ENCODE data around the gene ZNHIT3. TPM values are rescaled to one million over a fixed set of nuclear protein-coding genes. Genes with fewer than 3 reads are reported as not detected.

Gene ZNHIT3
- total RNA-seq, 1 experiment from 2014 or later = 61.9 TPM

DNA sequence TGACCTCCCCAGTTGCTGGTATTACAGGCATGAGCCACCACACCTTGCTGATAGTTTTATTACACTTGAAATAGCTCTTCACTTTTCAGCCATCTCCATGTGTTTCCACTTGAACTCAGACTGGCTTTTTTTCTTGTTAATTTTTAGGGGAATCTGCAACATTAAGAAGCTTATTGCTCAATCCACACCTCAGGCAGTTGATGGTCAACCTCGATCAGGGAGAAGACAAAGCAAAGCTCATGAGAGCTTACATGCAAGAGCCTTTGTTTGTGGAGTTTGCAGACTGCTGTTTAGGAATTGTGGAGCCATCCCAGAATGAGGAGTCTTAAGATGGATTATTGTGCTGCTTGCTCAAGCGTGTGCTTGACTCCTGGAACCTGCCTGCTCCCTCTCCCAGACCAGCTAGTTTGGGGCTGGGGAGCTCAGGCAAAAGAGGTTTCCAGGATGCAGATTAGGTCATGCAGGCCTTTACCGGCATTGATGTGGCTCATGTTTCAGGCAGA is 8.6 kb downstream of the ZNHIT3 start:
- H3K4me3 Mint-ChIP-seq (ENCODE audit: unreplicated experiment) = no peak overlapping the region
- DNase-seq = peak in 1 of 2 experiments; percentile 14
- POLR2A ChIA-PET = interaction anchor here (0.6 to 0.8 kb wide), 2 partner anchors 13 to 40 kb away, joined by 4 read pairs; partner anchors contain the start of gene PIGW
- intact Hi-C loops (cut with micrococcal nuclease; ENCODE audit: unreplicated experiment) = no loop called here
- Histone ChIP-seq H3K27me3 (replicated peaks; ENCODE audit: control insufficient read depth, insufficient read depth, low read length) (no peaks in the 10 kb centered on the region), H3K36me3 (ENCODE audit: control insufficient read depth, insufficient read depth, low read length) (peaks cover 5% of the 10 kb centered on the region), H3K4me1 (no peaks in the 10 kb centered on the region), H3K4me3 (ENCODE audit: low read depth, low read length) (no peak overlapping the region), H3K9me3 (no peaks in the 10 kb centered on the region)
- no peak overlapping the region for H3K27ac Mint-ChIP-seq (ENCODE audit: unreplicated experiment)
- no peaks in the 10 kb centered on the region for H3K27me3 Mint-ChIP-seq (ENCODE audit: insufficient read depth, unreplicated experiment)
- BruUV-seq (replicated peaks) = no TSS peak
- no peaks in the 10 kb centered on the region for H3K9me3 Mint-ChIP-seq (ENCODE audit: unreplicated experiment)
- CTCF ChIA-PET = interaction anchor here (0.8 kb wide), 1 partner anchor 12 kb away, joined by 4 read pairs; no protein-coding TSS in a partner anchor
- peaks cover 5% of the 10 kb centered on the region for H3K4me1 Mint-ChIP-seq (ENCODE audit: low read depth, unreplicated experiment)
- H3K36me3 Mint-ChIP-seq (ENCODE audit: insufficient read depth, unreplicated experiment) = peaks cover 86% of the 10 kb centered on the region
- TF ChIP-seq, protein P1, sequence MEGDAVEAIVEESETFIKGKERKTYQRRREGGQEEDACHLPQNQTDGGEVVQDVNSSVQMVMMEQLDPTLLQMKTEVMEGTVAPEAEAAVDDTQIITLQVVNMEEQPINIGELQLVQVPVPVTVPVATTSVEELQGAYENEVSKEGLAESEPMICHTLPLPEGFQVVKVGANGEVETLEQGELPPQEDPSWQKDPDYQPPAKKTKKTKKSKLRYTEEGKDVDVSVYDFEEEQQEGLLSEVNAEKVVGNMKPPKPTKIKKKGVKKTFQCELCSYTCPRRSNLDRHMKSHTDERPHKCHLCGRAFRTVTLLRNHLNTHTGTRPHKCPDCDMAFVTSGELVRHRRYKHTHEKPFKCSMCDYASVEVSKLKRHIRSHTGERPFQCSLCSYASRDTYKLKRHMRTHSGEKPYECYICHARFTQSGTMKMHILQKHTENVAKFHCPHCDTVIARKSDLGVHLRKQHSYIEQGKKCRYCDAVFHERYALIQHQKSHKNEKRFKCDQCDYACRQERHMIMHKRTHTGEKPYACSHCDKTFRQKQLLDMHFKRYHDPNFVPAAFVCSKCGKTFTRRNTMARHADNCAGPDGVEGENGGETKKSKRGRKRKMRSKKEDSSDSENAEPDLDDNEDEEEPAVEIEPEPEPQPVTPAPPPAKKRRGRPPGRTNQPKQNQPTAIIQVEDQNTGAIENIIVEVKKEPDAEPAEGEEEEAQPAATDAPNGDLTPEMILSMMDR (IDR thresholded peaks at IDR 0.05; ENCODE audit: insufficient read depth in 1 of 2, low read depth in 1 of 2, low read length in 1 of 2, severe bottlenecking in 1 of 2, unreplicated experiment in 1 of 2) = no peak

DNA sequence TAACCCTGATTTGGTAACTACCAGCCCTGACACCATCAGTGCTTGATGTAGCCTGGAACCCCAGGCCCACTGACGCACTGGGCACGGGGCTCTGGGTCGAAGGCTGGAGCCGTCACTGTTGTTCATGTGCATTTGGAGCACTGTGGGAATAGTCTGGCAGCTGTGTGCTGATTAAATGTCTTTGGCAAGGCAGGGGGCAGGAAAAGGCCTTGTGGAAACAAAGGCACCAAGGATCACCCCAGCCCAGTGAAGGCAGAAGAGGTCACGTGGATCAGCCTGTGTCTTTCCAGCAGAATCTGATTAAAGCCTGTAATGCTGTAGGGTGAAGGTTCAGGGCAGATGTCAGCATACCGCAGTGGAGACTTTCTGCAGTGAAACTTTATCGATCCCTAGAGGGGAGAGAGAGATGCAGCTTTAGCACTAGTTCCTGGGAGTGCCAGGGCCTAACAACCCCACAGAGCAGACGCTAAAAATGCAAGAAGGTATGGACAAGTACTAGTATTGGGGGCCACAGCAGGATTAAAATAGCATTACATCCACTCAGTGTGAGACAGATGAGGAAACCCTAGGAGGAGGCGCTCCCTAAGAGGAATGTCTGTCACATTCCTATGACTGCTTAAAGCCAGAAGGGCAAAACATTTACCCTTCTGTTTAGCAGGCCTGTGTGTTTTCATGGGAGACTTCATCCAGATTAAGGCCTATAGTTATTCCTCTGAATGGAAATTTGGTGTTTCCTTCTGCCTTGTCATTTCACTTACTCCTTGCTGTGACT is 9.7 kb downstream of the ZNHIT3 start:
- TF ChIP-seq, protein P1 (IDR thresholded peaks at IDR 0.05; ENCODE audit: insufficient read depth in 1 of 2, low read depth in 1 of 2, low read length in 1 of 2, severe bottlenecking in 1 of 2, unreplicated experiment in 1 of 2) = no peak
- Mint-ChIP-seq H3K27me3 (ENCODE audit: insufficient read depth, unreplicated experiment) (no peaks in the 10 kb centered on the region), H3K4me3 (ENCODE audit: unreplicated experiment) (no peak overlapping the region), H3K27ac (ENCODE audit: unreplicated experiment) (peak overlapping the region; percentile 34), H3K9me3 (ENCODE audit: unreplicated experiment) (no peaks in the 10 kb centered on the region), H3K4me1 (ENCODE audit: low read depth, unreplicated experiment) (peaks cover 5% of the 10 kb centered on the region), H3K36me3 (ENCODE audit: insufficient read depth, unreplicated experiment) (peaks cover 84% of the 10 kb centered on the region)
- no peak overlapping the region for H3K4me3 ChIP-seq (ENCODE audit: low read depth, low read length)
- CTCF ChIA-PET = no interaction called here
- H3K4me1 ChIP-seq = no peaks in the 10 kb centered on the region
- BruUV-seq (replicated peaks) = no TSS peak
- POLR2A ChIA-PET = no interaction called here
- peaks cover 7% of the 10 kb centered on the region for H3K36me3 ChIP-seq (ENCODE audit: control insufficient read depth, insufficient read depth, low read length)
- peak in 1 of 2 experiments; percentile 7 for DNase-seq
- H3K27me3 ChIP-seq (replicated peaks; ENCODE audit: control insufficient read depth, insufficient read depth, low read length) = no peaks in the 10 kb centered on the region
- intact Hi-C loops (cut with micrococcal nuclease; ENCODE audit: unreplicated experiment) = no loop called here
- H3K9me3 ChIP-seq = no peaks in the 10 kb centered on the region

DNA sequence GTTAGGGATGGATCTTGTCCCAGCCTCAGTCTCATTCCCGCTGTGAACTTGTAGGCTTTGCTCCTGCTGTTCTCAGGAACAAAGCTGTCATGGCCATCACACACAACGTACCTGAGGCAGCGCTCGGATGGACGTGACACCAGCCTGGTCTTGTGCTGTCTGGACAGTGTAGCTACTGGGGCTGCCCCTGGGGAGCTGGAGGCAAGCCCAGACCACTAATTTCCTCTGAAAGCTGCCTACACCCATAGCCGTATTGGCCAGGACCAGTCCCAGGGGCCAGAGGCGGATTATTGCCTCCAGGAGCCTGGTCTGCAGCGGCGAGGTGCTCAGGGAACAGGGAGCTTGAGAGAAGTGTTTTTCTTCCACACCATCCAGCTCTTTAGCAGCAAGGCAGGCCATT is 11.7 kb downstream of the ZNHIT3 start:
- CTCF ChIA-PET = interaction anchor here (1.0 kb wide), 1 partner anchor 15 kb away, joined by 4 read pairs; no protein-coding TSS in a partner anchor
- Mint-ChIP-seq H3K4me3 (ENCODE audit: unreplicated experiment) (no peak overlapping the region), H3K27me3 (ENCODE audit: insufficient read depth, unreplicated experiment) (no peaks in the 10 kb centered on the region), H3K36me3 (ENCODE audit: insufficient read depth, unreplicated experiment) (peaks cover 71% of the 10 kb centered on the region), H3K27ac (ENCODE audit: unreplicated experiment) (no peak overlapping the region), H3K4me1 (ENCODE audit: low read depth, unreplicated experiment) (peaks cover 5% of the 10 kb centered on the region), H3K9me3 (ENCODE audit: unreplicated experiment) (no peaks in the 10 kb centered on the region)
- POLR2A ChIA-PET = no interaction called here
- TF ChIP-seq, protein P1 (IDR thresholded peaks at IDR 0.05; ENCODE audit: insufficient read depth in 1 of 2, low read depth in 1 of 2, low read length in 1 of 2, severe bottlenecking in 1 of 2, unreplicated experiment in 1 of 2) = no peak
- Histone ChIP-seq H3K27me3 (replicated peaks; ENCODE audit: control insufficient read depth, insufficient read depth, low read length) (no peaks in the 10 kb centered on the region), H3K4me1 (no peaks in the 10 kb centered on the region), H3K36me3 (ENCODE audit: control insufficient read depth, insufficient read depth, low read length) (peaks cover 7% of the 10 kb centered on the region), H3K9me3 (no peaks in the 10 kb centered on the region), H3K4me3 (ENCODE audit: low read depth, low read length) (no peak overlapping the region)
- intact Hi-C loops (cut with micrococcal nuclease; ENCODE audit: unreplicated experiment) = no loop called here
- peak in 1 of 2 experiments; percentile 24 for DNase-seq
- BruUV-seq (replicated peaks) = no TSS peak

Data from Caco-2 (cell line).